Natural killer cell (primary cell): ENCODE data around the gene ARHGEF2. TPM values are rescaled to one million over a fixed set of nuclear protein-coding genes. Genes with fewer than 3 reads are reported as not detected.

ENCODE experiments used
- ATAC-seq, 3 donors: fragments of 150-1000 bp in 2 of 3; fragments of 200-7000 bp in 1 of 3; cut with Tn5 transposase; 1 replicate in 1 of 3; 2 replicates in 2 of 3; pipeline ENCODE4 v1.10.0; 2021; ENCODE audit warnings: mild to moderate bottlenecking in 2 of 3, moderate library complexity in 2 of 3
- DNase-seq, 2 donors: peaks; one replicate each; pipeline versions ENCODE4 v3.0.0 to v3.0.0-alpha.2; 2013 to 2021; ENCODE audit warnings: mixed read lengths in 1 of 2
- H3K27ac ChIP-seq: one replicate; pipeline ENCODE4 v1.5.1; 2013; ENCODE audit warnings: mild to moderate bottlenecking, low read length
- H3K27me3 ChIP-seq: one replicate; pipeline ENCODE4 v1.6.1; 2013; ENCODE audit warnings: low read length; ENCODE audit not compliant: control insufficient read depth, insufficient read depth
- H3K36me3 ChIP-seq: one replicate; pipeline ENCODE4 v1.6.1; 2013; ENCODE audit warnings: low read length; ENCODE audit not compliant: control insufficient read depth, insufficient read depth
- H3K4me1 ChIP-seq: one replicate; pipeline ENCODE4 v1.6.1; 2013; ENCODE audit warnings: low read length; ENCODE audit not compliant: control insufficient read depth, insufficient read depth
- H3K4me3 ChIP-seq: one replicate; pipeline ENCODE4 v1.5.1; 2013; ENCODE audit warnings: low read length
- H3K9me3 ChIP-seq: one replicate; pipeline ENCODE4 v1.6.1; 2013; ENCODE audit warnings: low read length; ENCODE audit not compliant: control insufficient read depth, insufficient read depth
- H3K27ac Mint-ChIP-seq, 2 donors: one replicate each; pipeline ENCODE4 v1.8.0; 2022; ENCODE audit warnings: mild to moderate bottlenecking in 2 of 2, mixed read lengths in 2 of 2, moderate library complexity in 1 of 2
- H3K27me3 Mint-ChIP-seq, 2 donors: one replicate each; pipeline ENCODE4 v1.8.0; 2022; ENCODE audit warnings: low read depth in 2 of 2, mixed read lengths in 2 of 2
- H3K36me3 Mint-ChIP-seq: one replicate; pipeline ENCODE4 v1.8.0; 2022; ENCODE audit warnings: mixed read lengths
- H3K4me1 Mint-ChIP-seq, 2 donors: one replicate each; pipeline ENCODE4 v1.8.0; 2022; ENCODE audit warnings: mixed read lengths in 2 of 2
- H3K4me3 Mint-ChIP-seq: one replicate; pipeline ENCODE4 v1.8.0; 2022; ENCODE audit warnings: mild to moderate bottlenecking, moderate library complexity, mixed read lengths
- H3K9me3 Mint-ChIP-seq, 2 donors: one replicate each; pipeline ENCODE4 v1.8.0; 2022; ENCODE audit warnings: mixed read lengths in 2 of 2
- CTCF ChIP-seq: fragments of 200-600 bp; IDR thresholded peaks from one replicate; pipeline ENCODE4 v1.8.0; 2022; ENCODE audit warnings: antibody characterized with exemption
- WGBS: methylation state at CpG from one replicate; pipeline ENCODE4 v1.1.7; 2013; ENCODE audit warnings: missing lambda C conversion rate; ENCODE audit not compliant: insufficient coverage; 5-methylcytosine and 5-hydroxymethylcytosine counted together
- intact Hi-C: fragments of 100-400 bp; cut with micrococcal nuclease; formaldehyde crosslinking; loops from one replicate; pipeline ENCODE4 v1.14.2; 2022
- total RNA-seq, 4 donors: library from RNA; stranded (reverse); fragments of 120-200 nt in 1 of 4; gene quantifications; one replicate each; pipeline versions ENCODE4 v1.2.3 to v1.2.4, GENCODE V29; 2013 to 2022

ARHGEF2 gene
- total RNA-seq, 3 donors from 2014 or later (not counting 1 experiment from before 2014, with no cell fraction given), result 143 to 200 (median 147) TPM

- no CpG with 5 or more reads among the region's 1 CpG for WGBS
- ATAC-seq (no peak), DNase-seq (peak in 1 of 2 donors; percentile 76)
- H3K27ac Mint-ChIP-seq, result peak overlapping the region in 1 of 2 donors; percentile 29
- Histone ChIP-seq H3K27me3 (no peaks in the 10 kb centered on the region), H3K4me1 (peaks cover 48% of the 10 kb centered on the region), H3K36me3 (no peaks in the 10 kb centered on the region), H3K27ac (no peak overlapping the region), H3K4me3 (no peak overlapping the region), H3K9me3 (no peaks in the 10 kb centered on the region)
- H3K9me3 Mint-ChIP-seq, result no peaks in the 10 kb centered on the region
- H3K27me3 Mint-ChIP-seq, result no peaks in the 10 kb centered on the region
- no peaks in the 10 kb centered on the region for H3K36me3 Mint-ChIP-seq
- peak; percentile 28 for TF ChIP-seq CTCF
- peaks cover 23 to 25% of the 10 kb centered on the region in 2 donors for H3K4me1 Mint-ChIP-seq
- H3K4me3 Mint-ChIP-seq, result no peak overlapping the region
- intact Hi-C loops, result loop anchor here (1.0 kb wide), 1 partner anchor 51 kb away; no protein-coding TSS in a partner anchor
Measured at GRCh38 chr1:155938220-155938627, 40.1 kb downstream of the ARHGEF2 start.

- DNase-seq (no peak), ATAC-seq (no peak)
- peak overlapping the region; percentile 92 for H3K27ac ChIP-seq
- H3K9me3 ChIP-seq, result no peaks in the 10 kb centered on the region
- Mint-ChIP-seq H3K27ac (no peak overlapping the region), H3K9me3 (no peaks in the 10 kb centered on the region), H3K4me1 (peaks cover 18% of the 10 kb centered on the region in 2 donors), H3K36me3 (no peaks in the 10 kb centered on the region), H3K27me3 (no peaks in the 10 kb centered on the region), H3K4me3 (no peak overlapping the region)
- 93% methylated on average over 24 of the region's 24 CpGs for WGBS
- no peaks in the 10 kb centered on the region for H3K27me3 ChIP-seq
- H3K36me3 ChIP-seq, result peaks cover 26% of the 10 kb centered on the region
- peaks cover 34% of the 10 kb centered on the region for H3K4me1 ChIP-seq
- TF ChIP-seq CTCF, result no peak
- peak overlapping the region; percentile 52 for H3K4me3 ChIP-seq
- intact Hi-C loops, result loop anchor here (1.0 to 2.0 kb wide), 3 partner anchors 24 to 74 kb away; partner anchors contain the start of gene RIT1
Measured at GRCh38 chr1:155934936-155935590, 43.3 kb downstream of the ARHGEF2 start.

- H3K4me1 ChIP-seq, result peaks cover 31% of the 10 kb centered on the region
- H3K27ac ChIP-seq, result peak within 1 kb of the TSS; percentile 92
- DNase-seq (peak; percentile 91 to 99), ATAC-seq (peak; percentile 92 to 98 (median 93))
- no peak within 1 kb of the TSS for H3K4me3 Mint-ChIP-seq
- no peaks in the 10 kb centered on the region for H3K9me3 Mint-ChIP-seq
- H3K27ac Mint-ChIP-seq, result no peak within 1 kb of the TSS
- 1% methylated on average over 50 of the region's 50 CpGs for WGBS
- no peaks in the 10 kb centered on the region for H3K9me3 ChIP-seq
- no peaks in the 10 kb centered on the region for H3K27me3 Mint-ChIP-seq
- H3K36me3 Mint-ChIP-seq, result peaks cover 3% of the 10 kb centered on the region
- peaks cover 29% of the 10 kb centered on the region for H3K36me3 ChIP-seq
- intact Hi-C loops, result loop anchor here (1.0 to 2.0 kb wide), 3 partner anchors 23 to 74 kb away; partner anchors contain the start of gene RIT1
- TF ChIP-seq CTCF, result peak; percentile 21
- peak within 1 kb of the TSS; percentile 93 for H3K4me3 ChIP-seq
- H3K27me3 ChIP-seq, result no peaks in the 10 kb centered on the region
- peaks cover 19 to 21% of the 10 kb centered on the region in 2 donors for H3K4me1 Mint-ChIP-seq
Measured at GRCh38 chr1:155934097-155934935, 44.0 kb downstream of the ARHGEF2 start, which contains the start of gene KHDC4. Gene KHDC4, minus strand, starts transcription at chr1:155934413. Its CDS starts 40 bp downstream, at chr1:155934373.
